HG03064 (cell line): ENCODE results near the gene BEST3.

ENCODE experiments used
- ATAC-seq: cut with Tn5 transposase; IDR thresholded peaks from one replicate; pipeline ENCODE4 v1.9.1; 2021; ENCODE audit warnings: low read depth; ENCODE audit not compliant: unreplicated experiment

The BEST3 gene

GRCh38 chr12:69698769-69699540, at the start of gene BEST3:
BEST3 (minus strand) TSS chr12:69699303; CDS start chr12:69697798, 1,505 bp downstream.
- ATAC-seq = no peak

GRCh38 chr12:69744109-69744508, 45.0 kb upstream of the BEST3 start:
- ATAC-seq = no peak

- ATAC-seq = peak; percentile 40
Observed at GRCh38 chr12:69739287-69740191, 40.4 kb upstream of the BEST3 start.

GRCh38 chr12:69738351-69739286, 39.5 kb upstream of the BEST3 start, which contains the start of gene RAB3IP:
RAB3IP (plus strand) TSS chr12:69738860; CDS start chr12:69755409, 16,549 bp downstream.
- peak; percentile 73 for ATAC-seq

- ATAC-seq = no peak
Observed at GRCh38 chr12:69733638-69734037, 34.5 kb upstream of the BEST3 start.

GRCh38 chr12:69732088-69732487, 33.0 kb upstream of the BEST3 start:
- ATAC-seq = no peak

GRCh38 chr12:69726922-69727321, 27.8 kb upstream of the BEST3 start:
- no peak for ATAC-seq

GRCh38 chr12:69720750-69721149, 21.6 kb upstream of the BEST3 start:
- ATAC-seq = no peak

- no peak for ATAC-seq
Observed at GRCh38 chr12:69719336-69720316, 20.5 kb upstream of the BEST3 start.

- no peak for ATAC-seq
Observed at GRCh38 chr12:69714542-69714941, 15.4 kb upstream of the BEST3 start.

GRCh38 chr12:69712826-69713225, 13.7 kb upstream of the BEST3 start:
- ATAC-seq = no peak

- ATAC-seq = no peak
Observed at GRCh38 chr12:69708649-69709048, 9.5 kb upstream of the BEST3 start.

- no peak for ATAC-seq
Observed at GRCh38 chr12:69704357-69704756, 5.3 kb upstream of the BEST3 start.

GRCh38 chr12:69703146-69703642, 4.1 kb upstream of the BEST3 start:
- no peak for ATAC-seq

- ATAC-seq = no peak
Observed at GRCh38 chr12:69701826-69702225, 2.7 kb upstream of the BEST3 start.

- ATAC-seq = no peak
Observed at GRCh38 chr12:69698054-69698453, 1.0 kb downstream of the BEST3 start.

GRCh38 chr12:69694123-69694522, 5.0 kb downstream of the BEST3 start:
- ATAC-seq = no peak

GRCh38 chr12:69689638-69690037, 9.5 kb downstream of the BEST3 start:
- no peak for ATAC-seq
